HG03571 (cell line): ENCODE measurements around the gene CCNJL.
"Not testable (repeated sequence)": the region's sequence is repeated elsewhere in the genome, so short reads cannot be mapped to it uniquely, and the experiment has no call there.

ENCODE experiments used
- ATAC-seq: cut with Tn5 transposase; IDR thresholded peaks from one replicate; pipeline ENCODE4 v1.9.1; 2021; ENCODE audit not compliant: unreplicated experiment

The CCNJL gene

GRCh38 chr5:160262151-160263074, 50.0 kb downstream of the CCNJL start:
- ATAC-seq: no peak

- ATAC-seq: no peak
These were observed 51.2 kb downstream of the CCNJL start for GRCh38 chr5:160260881-160261815.

- ATAC-seq: no peak
These were observed 52.2 kb downstream of the CCNJL start for GRCh38 chr5:160260006-160260775.

GRCh38 chr5:160259341-160259740, 53.0 kb downstream of the CCNJL start:
- ATAC-seq: no peak

GRCh38 chr5:160254706-160255105, 57.7 kb downstream of the CCNJL start:
- ATAC-seq: no peak

- ATAC-seq: no peak
These were observed 58.9 kb downstream of the CCNJL start for GRCh38 chr5:160253441-160253840.

GRCh38 chr5:160252916-160253315, 59.4 kb downstream of the CCNJL start:
- ATAC-seq: no peak

GRCh38 chr5:160251406-160252155, 60.8 kb downstream of the CCNJL start:
- ATAC-seq: no peak

GRCh38 chr5:160250826-160251225, 61.5 kb downstream of the CCNJL start:
- no peak for ATAC-seq

GRCh38 chr5:160250226-160250625, 62.1 kb downstream of the CCNJL start:
- no peak for ATAC-seq

GRCh38 chr5:160249570-160249969, 62.8 kb downstream of the CCNJL start:
- not testable (repeated sequence) for ATAC-seq

GRCh38 chr5:160245506-160246086, 66.8 kb downstream of the CCNJL start:
- ATAC-seq: no peak

- ATAC-seq: no peak
These were observed 70.2 kb downstream of the CCNJL start for GRCh38 chr5:160242145-160242544.

GRCh38 chr5:160240350-160240749, 72.0 kb downstream of the CCNJL start:
- no peak for ATAC-seq

GRCh38 chr5:160237571-160238093, 74.7 kb downstream of the CCNJL start:
- no peak for ATAC-seq

GRCh38 chr5:160235731-160236130, 76.6 kb downstream of the CCNJL start:
- no peak for ATAC-seq

GRCh38 chr5:160233215-160233614, 79.1 kb downstream of the CCNJL start:
- no peak for ATAC-seq

- no peak for ATAC-seq
These were observed 80.5 kb downstream of the CCNJL start for GRCh38 chr5:160231783-160232342.
